Measurements from ENCODE around the gene PARVB.

Gene PARVB

DNA sequence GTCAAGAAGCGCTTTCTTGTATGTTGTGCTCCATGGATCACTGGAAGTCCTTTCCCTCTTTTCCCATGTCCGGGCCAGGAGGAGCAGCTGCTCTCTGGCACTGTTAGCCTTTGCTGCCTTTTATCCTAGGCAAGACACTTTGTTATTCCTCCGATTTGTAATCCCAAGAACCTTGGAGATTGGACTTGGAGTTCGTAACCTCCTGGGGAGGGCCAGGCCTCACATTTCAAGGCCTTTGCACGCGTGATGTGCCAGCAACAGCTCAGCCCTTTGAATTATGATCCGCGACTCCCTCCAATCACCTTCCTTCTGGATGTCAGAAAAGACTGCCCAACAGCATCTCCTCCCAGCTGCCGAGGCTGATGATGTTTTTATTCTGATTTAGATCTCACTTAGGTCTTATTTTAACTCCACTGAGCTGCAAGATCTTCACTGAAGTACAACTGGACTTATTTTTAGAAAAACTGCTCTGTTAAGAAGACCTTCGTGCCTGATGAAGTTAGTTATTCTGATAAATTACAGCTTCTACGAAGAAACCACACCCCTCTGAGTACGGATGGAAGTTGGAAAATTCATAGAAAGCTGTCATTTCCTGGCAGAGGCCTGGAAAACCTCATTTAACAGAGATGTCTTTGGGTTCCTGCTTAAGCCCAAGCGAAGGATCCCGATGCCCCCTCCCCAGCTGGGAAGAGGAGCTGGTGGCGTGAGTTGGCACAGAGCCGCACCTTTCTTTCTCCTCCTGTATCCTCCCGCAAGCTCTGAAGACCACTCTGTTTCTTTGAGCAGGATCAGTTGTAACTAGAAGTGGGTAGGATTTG, 62.4 kb downstream of the PARVB start:
- DNase-seq, result no peak
- TF ChIP-seq POLR2A (IDR thresholded peaks at IDR 0.05; ENCODE audit: low read length) (no peak), GATA1 (IDR thresholded peaks at IDR 0.05; ENCODE audit: low read depth, low read length) (no peak)

DNA sequence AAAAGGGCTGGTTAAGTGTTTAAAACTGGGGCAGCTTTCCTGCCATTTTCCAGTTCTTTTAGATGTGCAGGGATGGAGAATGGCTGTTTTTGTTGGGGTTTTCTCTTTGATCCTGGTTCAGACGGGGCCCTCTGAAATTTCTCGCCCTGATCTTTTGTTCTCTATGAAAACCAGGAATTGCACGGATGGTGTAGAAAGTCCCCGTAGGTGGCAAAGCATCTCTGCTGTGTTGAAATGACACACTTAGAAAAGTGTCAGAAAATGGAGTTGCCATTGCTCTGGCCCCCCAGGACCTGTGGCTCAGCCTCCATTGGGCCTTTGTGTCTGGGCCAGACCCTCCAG, 63.0 kb downstream of the PARVB start:
- DNase-seq, result no peak
- TF ChIP-seq POLR2A (IDR thresholded peaks at IDR 0.05; ENCODE audit: low read length), result no peak
- no peak for TF ChIP-seq GATA1 (IDR thresholded peaks at IDR 0.05; ENCODE audit: low read depth, low read length)

GRCh38 chr22:44088976-44089570, 65.0 kb downstream of the PARVB start:
- TF ChIP-seq GATA1 (IDR thresholded peaks at IDR 0.05; ENCODE audit: low read depth, low read length) (no peak), POLR2A (IDR thresholded peaks at IDR 0.05; ENCODE audit: low read length) (no peak)
- DNase-seq, result no peak

GRCh38 chr22:44089717-44090570, 65.8 kb downstream of the PARVB start:
- TF ChIP-seq POLR2A (IDR thresholded peaks at IDR 0.05; ENCODE audit: low read length), result no peak
- TF ChIP-seq GATA1 (IDR thresholded peaks at IDR 0.05; ENCODE audit: low read depth, low read length), result no peak
- no peak for DNase-seq

- no peak for DNase-seq
- no peak for TF ChIP-seq GATA1 (IDR thresholded peaks at IDR 0.05; ENCODE audit: low read depth, low read length)
- TF ChIP-seq POLR2A (IDR thresholded peaks at IDR 0.05; ENCODE audit: low read length), result no peak
These were observed 66.4 kb downstream of the PARVB start for GRCh38 chr22:44090571-44090905.

DNA sequence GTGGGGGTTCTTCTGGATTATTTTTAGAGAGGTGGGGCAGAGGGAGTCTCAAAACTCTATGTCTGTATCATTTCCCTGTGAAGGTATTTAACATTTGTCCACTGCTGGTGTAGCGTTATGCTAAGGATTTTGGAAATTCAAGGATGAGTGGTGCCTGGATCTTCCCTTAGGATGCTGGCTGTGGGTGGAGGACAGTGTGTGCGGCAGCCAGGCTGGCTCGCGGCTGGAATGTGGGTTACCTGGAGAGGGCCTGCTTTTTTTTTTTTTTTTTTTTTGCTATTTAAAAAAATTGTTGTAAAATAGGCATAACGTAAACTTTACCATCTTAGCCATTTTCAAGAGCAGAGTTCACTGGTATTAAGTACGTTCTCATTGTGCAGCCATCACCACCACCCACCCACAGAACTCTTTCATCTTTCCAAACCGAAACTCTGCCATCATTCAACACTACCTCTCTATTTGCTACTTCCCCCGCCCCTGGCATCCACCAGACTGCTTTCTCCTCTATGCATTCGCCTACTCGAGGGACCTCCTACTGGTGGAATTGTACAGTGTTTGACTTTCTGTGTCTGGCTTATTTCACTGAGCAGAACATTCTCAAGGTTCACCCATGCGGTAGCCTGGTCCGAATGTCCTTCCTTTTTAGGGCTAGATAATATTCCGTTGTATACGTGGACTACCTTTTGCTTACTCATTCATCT, 67.1 kb downstream of the PARVB start:
- TF ChIP-seq GATA1 (IDR thresholded peaks at IDR 0.05; ENCODE audit: low read depth, low read length) (no peak), POLR2A (IDR thresholded peaks at IDR 0.05; ENCODE audit: low read length) (no peak)
- peak; percentile 23 to 28 for DNase-seq

DNA sequence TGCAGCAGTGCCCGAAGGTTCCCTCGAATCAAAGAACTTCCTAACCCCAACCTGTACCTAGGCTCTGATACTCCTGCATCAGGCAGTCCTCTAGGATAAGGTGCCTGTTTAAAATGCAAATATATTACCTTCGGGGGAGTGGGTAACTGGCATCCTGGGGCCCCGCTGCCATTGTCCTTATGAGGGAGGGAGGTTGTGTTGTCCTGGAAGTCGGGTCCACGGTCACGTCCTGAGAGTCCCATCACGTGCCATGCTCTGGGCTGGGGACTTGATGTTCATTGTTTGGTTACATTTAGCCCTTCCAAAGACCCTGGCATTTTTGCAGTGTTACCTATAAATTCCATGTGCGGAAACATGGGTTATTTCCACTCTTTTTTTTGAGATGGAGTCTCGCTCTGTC, 67.6 kb downstream of the PARVB start:
- no peak for DNase-seq
- TF ChIP-seq POLR2A (IDR thresholded peaks at IDR 0.05; ENCODE audit: low read length) (no peak), GATA1 (IDR thresholded peaks at IDR 0.05; ENCODE audit: low read depth, low read length) (no peak)

DNA sequence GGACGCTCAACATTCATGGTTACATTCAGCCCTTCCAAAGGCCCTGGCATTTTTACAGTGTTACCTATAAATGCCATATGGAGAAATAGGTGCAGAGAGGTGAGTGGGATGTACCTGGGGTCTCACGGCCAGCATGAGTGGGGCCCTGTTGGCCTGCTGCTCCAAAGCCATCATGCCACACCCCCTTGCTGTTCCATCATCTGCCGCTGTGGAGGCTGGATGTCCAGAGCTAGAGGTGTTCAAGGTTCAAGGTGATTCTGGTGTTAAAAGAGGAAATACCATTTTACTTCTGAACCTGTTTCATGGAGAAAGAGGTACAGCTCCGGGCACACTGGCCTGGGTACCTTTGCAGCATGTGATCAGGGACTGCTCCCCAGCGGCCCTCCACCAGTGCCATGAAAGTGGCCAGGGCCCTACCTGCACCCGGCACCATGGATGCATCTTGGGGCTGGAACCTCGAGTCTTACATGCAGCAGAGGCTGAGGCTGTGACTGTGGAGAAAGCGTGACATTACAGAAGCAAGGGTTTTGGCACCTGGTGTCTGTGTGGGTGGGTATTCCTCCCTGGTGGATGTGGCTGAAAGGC, 68.6 kb downstream of the PARVB start:
- TF ChIP-seq GATA1 (IDR thresholded peaks at IDR 0.05; ENCODE audit: low read depth, low read length), result no peak
- no peak for TF ChIP-seq POLR2A (IDR thresholded peaks at IDR 0.05; ENCODE audit: low read length)
- DNase-seq, result no peak

- no peak for DNase-seq
- TF ChIP-seq POLR2A (IDR thresholded peaks at IDR 0.05; ENCODE audit: low read length) (no peak), GATA1 (IDR thresholded peaks at IDR 0.05; ENCODE audit: low read depth, low read length) (no peak)
These were observed 69.7 kb downstream of the PARVB start for GRCh38 chr22:44093791-44094190.

GRCh38 chr22:44094751-44095302, 70.7 kb downstream of the PARVB start:
- no peak for TF ChIP-seq POLR2A (IDR thresholded peaks at IDR 0.05; ENCODE audit: low read length)
- no peak for TF ChIP-seq GATA1 (IDR thresholded peaks at IDR 0.05; ENCODE audit: low read depth, low read length)
- DNase-seq, result no peak

DNA sequence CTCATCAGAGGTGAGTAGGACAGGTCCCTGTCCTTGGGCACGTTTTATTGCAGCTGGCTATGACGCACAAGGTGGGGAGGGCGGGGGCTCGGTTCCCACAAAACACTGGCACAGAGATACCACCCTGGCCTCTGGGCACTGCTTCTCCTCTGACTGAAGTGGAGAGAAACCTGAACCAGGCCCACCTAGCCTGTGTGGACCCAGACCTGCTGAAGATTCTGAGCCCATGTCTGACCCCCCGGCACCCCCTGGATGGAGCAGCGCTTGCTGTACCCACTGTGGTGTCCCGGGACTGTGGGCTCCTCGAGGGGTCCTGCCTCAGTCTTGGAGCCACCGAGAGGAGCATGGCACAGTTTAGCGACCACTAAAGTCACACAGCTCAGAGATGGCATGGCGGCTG, 72.6 kb downstream of the PARVB start:
- no peak for DNase-seq
- no peak for TF ChIP-seq POLR2A (IDR thresholded peaks at IDR 0.05; ENCODE audit: low read length)
- no peak for TF ChIP-seq GATA1 (IDR thresholded peaks at IDR 0.05; ENCODE audit: low read depth, low read length)

DNA sequence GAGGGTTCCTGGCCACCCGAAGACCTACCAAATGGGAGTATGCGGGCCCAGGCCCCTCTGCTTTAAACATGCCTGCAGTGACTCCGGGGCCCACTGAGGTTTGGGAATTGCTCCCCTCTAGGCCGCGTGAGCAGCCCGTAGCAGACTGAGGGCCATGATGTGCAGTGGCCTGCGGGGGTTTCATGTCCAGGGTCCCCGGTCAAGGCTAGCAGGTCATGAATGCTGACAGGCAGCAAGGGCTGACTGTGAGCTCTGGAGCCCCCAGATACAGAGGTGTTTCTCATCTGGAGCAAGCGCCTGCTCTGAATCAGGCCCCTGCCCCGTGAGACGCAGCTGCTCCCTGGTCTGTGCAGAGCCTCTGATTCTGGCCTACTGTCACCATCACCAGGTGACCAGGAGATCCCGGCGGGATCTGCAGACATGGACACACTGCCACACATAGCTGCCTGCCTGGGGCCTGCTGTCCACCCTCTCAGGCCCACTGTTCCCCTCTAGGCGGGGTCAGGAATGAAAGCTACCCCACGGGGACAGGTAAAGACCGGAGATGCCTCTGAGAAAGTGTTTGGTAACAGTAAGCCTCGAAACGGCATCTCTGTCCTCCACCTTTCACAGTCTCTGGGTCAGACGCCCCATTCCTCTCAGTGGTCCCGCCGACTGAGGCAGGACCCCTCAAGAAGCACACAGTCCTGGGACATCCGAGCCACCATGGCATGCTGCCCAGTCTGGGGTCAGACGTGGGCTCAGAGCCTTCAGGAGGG, 73.3 kb downstream of the PARVB start:
- TF ChIP-seq POLR2A (IDR thresholded peaks at IDR 0.05; ENCODE audit: low read length), result no peak
- no peak for TF ChIP-seq GATA1 (IDR thresholded peaks at IDR 0.05; ENCODE audit: low read depth, low read length)
- DNase-seq, result no peak

Measured in erythroblast (primary cell).